ENCODE measurements around the gene TMEM123.

DNA sequence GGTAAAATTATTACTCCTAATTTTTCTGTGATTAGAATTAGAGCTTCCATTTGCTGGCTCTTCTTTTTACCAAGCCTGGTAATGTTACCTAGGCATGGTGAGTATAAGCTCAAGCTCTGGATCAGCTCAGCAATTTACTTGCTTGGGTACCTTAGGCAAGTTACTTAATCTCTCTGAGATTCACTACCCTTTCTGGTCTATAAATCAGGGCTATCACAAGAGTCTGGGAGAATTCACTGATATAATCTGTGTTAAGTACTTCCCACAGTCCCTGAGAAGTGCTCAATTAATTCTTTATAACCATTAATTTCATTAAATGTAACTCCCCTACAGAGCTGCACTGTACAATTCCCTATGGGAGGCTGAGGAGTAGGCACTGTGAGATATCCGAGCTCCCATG lies 44.2 kb downstream of the TMEM123 start:
- TF ChIP-seq YY1 (IDR thresholded peaks at IDR 0.05; ENCODE audit: insufficient read depth, insufficient read length) (no peak), ZNF274 (IDR thresholded peaks at IDR 0.05; ENCODE audit: low read depth, low read length) (no peak)

All from NT2/D1 (cell line).